ENCODE data around the gene KCNH1. TPM values are rescaled to one million over a fixed set of nuclear protein-coding genes. Genes with fewer than 3 reads are reported as not detected.

KCNH1 gene
- total RNA-seq, 2 donors from 2014 or later = 0.40 to 0.64 TPM

GRCh38 chr1:210796421-210796820 lies 337.5 kb downstream of the KCNH1 start:
- Histone ChIP-seq H3K9ac (ENCODE audit: low read depth in 2 of 2, low read length in 2 of 2) (no peak overlapping the region), H3K4me3 (no peak overlapping the region), H3K27me3 (no peaks in the 10 kb centered on the region), H3K4me1 (no peaks in the 10 kb centered on the region), H3K9me3 (no peaks in the 10 kb centered on the region), H3K36me3 (no peaks in the 10 kb centered on the region), H3K27ac (no peak overlapping the region)
- TF ChIP-seq, protein P1, sequence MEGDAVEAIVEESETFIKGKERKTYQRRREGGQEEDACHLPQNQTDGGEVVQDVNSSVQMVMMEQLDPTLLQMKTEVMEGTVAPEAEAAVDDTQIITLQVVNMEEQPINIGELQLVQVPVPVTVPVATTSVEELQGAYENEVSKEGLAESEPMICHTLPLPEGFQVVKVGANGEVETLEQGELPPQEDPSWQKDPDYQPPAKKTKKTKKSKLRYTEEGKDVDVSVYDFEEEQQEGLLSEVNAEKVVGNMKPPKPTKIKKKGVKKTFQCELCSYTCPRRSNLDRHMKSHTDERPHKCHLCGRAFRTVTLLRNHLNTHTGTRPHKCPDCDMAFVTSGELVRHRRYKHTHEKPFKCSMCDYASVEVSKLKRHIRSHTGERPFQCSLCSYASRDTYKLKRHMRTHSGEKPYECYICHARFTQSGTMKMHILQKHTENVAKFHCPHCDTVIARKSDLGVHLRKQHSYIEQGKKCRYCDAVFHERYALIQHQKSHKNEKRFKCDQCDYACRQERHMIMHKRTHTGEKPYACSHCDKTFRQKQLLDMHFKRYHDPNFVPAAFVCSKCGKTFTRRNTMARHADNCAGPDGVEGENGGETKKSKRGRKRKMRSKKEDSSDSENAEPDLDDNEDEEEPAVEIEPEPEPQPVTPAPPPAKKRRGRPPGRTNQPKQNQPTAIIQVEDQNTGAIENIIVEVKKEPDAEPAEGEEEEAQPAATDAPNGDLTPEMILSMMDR (IDR thresholded peaks at IDR 0.05) = no peak
- intact Hi-C loops (cut with DNase I) = no loop called here
- no peak for DNase-seq

DNA sequence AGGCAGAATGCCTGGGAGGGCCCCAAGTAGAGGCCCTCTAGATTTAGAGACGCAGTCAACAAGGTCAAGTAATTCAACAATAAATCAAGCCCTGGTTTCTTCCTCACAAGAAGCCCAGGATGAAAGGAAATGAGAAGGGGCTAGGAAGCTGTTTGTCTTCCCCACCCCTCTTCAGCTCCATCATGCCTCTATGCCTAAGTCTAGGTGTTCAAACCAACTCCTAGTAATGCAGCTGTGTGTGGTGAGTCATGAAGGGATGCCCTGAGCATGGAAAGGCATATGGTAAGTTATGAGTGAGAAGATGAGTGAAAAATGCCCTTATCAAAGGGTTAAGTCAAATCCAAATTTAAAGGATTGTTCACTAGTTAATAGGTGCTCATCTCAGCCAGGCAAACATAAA lies 339.5 kb downstream of the KCNH1 start:
- Histone ChIP-seq H3K36me3 (no peaks in the 10 kb centered on the region), H3K4me1 (no peaks in the 10 kb centered on the region), H3K9me3 (no peaks in the 10 kb centered on the region), H3K4me3 (no peak overlapping the region), H3K9ac (ENCODE audit: low read depth in 2 of 2, low read length in 2 of 2) (no peak overlapping the region), H3K27me3 (no peaks in the 10 kb centered on the region), H3K27ac (no peak overlapping the region)
- TF ChIP-seq, protein P1 (IDR thresholded peaks at IDR 0.05) = no peak
- intact Hi-C loops (cut with DNase I) = no loop called here
- DNase-seq = no peak

GRCh38 chr1:210792250-210793102 lies 341.5 kb downstream of the KCNH1 start:
- Histone ChIP-seq H3K9ac (ENCODE audit: low read depth in 2 of 2, low read length in 2 of 2) (no peak overlapping the region), H3K9me3 (no peaks in the 10 kb centered on the region), H3K4me3 (no peak overlapping the region), H3K27ac (no peak overlapping the region), H3K4me1 (no peaks in the 10 kb centered on the region), H3K36me3 (no peaks in the 10 kb centered on the region), H3K27me3 (no peaks in the 10 kb centered on the region)
- TF ChIP-seq, protein P1 (IDR thresholded peaks at IDR 0.05) = no peak
- intact Hi-C loops (cut with DNase I) = no loop called here
- no peak for DNase-seq

DNA sequence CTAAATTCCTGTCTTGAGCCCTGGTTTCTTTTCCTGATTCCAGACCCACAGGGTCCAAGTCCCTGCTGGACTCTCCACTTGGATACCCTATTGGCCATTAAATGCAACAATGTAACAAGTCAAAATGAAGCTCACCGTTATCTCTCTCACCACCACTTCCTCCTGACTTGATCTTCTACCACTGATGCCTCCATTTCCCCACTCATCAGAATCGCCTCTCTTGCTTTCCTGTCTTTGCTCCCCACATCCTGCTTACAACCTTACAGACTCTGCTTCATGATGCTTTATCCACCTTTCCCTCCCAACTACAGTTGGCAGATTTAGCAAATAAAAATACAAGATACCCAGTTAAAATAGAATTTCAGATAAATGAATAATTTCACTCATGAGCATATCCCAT lies 343.8 kb downstream of the KCNH1 start:
- no peak overlapping the region for H3K27ac ChIP-seq
- no peaks in the 10 kb centered on the region for H3K9me3 ChIP-seq
- no peak overlapping the region for H3K4me3 ChIP-seq
- DNase-seq = no peak
- H3K9ac ChIP-seq (ENCODE audit: low read depth in 2 of 2, low read length in 2 of 2) = no peak overlapping the region
- no peaks in the 10 kb centered on the region for H3K4me1 ChIP-seq
- intact Hi-C loops (cut with DNase I) = no loop called here
- H3K27me3 ChIP-seq = no peaks in the 10 kb centered on the region
- TF ChIP-seq, protein P1 (IDR thresholded peaks at IDR 0.05) = no peak
- no peaks in the 10 kb centered on the region for H3K36me3 ChIP-seq

- Histone ChIP-seq H3K27ac (no peak overlapping the region), H3K4me3 (no peak overlapping the region), H3K9ac (ENCODE audit: low read depth in 2 of 2, low read length in 2 of 2) (no peak overlapping the region), H3K9me3 (no peaks in the 10 kb centered on the region), H3K27me3 (no peaks in the 10 kb centered on the region), H3K4me1 (no peaks in the 10 kb centered on the region), H3K36me3 (no peaks in the 10 kb centered on the region)
- TF ChIP-seq, protein P1 (IDR thresholded peaks at IDR 0.05) = no peak
- intact Hi-C loops (cut with DNase I) = no loop called here
- no peak for DNase-seq
These were observed 346.1 kb downstream of the KCNH1 start for GRCh38 chr1:210787800-210788199.
